Esophagus mucosa (tissue), 1 donor: ENCODE measurements around the gene KRT14. TPM values are rescaled to one million over a fixed set of nuclear protein-coding genes. Genes with fewer than 3 reads are reported as not detected.
"Not testable (repeated sequence)": the region's sequence is repeated elsewhere in the genome, so short reads cannot be mapped to it uniquely, and the experiment has no call there.

Experiments
- ATAC-seq: fragments of 200-7000 bp; cut with Tn5 transposase; one replicate; pipeline ENCODE4 v1.9.1; 2020
- total RNA-seq: library from RNA; stranded (reverse); gene quantifications from one replicate; pipeline ENCODE4 v1.2.4, GENCODE V29; 2023
- donor health status: DM: yes; HTN: yes; CAD: no.

Gene KRT14
- 5,105 TPM for total RNA-seq

DNA sequence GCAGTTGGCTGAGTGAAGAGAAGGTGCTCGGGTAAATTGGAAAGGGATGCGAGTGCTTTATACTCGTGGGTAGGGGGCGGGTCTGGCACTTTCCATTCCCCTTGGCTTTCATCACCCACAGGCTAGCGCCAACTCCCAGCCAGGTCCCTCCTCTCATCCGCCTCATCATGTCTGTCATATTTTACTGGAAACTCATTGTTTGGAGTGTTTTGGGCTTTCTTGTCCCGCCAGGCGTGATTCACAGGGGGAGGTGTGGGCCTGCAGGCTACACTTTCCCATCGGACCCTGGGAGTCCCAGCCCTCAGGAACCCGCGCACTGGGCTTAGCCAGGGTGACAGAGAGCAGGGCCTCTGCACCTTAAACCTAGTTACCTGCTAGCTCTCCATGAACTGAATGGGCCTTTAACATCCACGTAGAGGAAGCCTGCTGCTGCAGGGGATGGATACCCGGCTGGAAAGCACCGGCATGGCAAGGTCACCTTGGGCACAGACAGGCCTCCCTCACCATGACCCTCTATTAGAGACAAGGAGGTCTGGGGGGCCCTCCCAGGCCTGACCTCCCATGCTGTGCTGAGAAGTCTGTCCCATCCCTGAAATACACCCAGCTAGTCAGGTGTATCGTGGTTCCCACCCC lies at the start of gene KRT14:
Gene KRT14, minus strand, starts transcription at position 33 of the 633 bp plus-strand sequence. CDS start 61 bp downstream, outside the sequence.
- ATAC-seq, result peak; percentile 40

DNA sequence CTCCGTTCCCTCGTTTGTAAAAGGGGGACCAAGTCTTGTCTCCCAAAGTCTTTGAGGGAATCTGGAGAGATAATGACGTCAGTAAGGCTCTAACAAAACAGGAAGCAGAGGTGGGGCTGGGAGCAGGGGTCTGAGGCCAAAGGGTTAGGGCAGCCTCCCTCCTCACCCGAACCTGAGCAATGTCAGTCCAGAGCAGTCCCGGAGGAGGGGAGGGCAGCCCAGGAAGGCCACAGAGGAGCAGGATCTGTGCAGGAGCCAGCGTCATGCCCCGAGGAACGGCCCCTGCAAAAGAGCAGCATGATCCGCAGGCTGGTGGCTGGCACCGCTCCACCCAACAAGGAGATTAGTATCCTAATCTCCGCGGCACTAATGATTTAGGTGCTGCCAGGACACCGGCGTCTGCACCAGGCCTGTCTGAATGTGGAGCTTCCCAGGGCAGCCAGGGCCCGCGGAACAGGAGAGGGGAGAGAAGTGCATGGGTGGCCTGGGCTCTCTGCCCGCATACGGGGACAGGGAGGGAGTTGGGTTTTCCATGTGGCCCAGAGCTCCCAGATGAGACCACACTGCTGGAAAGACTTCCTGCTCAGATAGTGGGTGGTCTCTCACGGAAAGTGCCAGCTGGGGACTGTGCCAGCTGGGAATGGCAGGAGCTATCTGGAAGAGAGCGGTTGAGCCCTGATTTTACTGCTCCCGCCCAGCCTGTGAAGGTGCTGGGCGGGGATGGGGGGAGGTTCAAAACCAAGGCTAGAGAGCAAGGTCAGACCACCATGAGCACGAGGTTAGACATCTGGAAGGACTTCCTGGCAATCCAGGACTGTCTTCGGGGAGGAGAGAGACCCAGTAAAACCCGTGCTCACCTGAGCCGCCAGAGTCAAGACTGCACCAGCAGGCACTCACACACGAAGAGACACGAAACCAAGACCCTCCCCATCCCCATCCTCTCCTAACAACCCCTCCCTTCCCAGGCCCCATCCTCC lies 48.7 kb upstream of the KRT14 start:
- ATAC-seq, result peak; percentile 52

DNA sequence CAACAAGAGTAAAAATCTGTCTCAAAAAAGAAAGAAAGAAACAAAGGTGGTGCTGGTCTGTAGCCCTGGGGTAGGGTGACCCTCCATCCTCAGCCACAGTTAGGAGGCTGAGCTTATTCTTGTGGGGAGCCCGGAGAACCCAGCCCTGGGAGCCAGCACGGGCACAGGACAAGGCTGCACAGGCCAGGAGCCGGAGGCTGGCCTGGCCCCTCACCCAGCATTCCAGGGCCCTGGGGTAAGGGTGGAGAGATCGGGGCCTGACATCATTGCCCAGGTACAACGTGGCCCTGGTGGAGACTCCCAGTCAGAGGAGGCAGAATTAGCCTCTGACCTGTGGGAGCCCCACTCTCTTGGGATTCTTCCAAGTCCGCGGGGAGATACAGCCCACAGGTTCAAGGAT lies 47.9 kb upstream of the KRT14 start:
- ATAC-seq, result no peak

DNA sequence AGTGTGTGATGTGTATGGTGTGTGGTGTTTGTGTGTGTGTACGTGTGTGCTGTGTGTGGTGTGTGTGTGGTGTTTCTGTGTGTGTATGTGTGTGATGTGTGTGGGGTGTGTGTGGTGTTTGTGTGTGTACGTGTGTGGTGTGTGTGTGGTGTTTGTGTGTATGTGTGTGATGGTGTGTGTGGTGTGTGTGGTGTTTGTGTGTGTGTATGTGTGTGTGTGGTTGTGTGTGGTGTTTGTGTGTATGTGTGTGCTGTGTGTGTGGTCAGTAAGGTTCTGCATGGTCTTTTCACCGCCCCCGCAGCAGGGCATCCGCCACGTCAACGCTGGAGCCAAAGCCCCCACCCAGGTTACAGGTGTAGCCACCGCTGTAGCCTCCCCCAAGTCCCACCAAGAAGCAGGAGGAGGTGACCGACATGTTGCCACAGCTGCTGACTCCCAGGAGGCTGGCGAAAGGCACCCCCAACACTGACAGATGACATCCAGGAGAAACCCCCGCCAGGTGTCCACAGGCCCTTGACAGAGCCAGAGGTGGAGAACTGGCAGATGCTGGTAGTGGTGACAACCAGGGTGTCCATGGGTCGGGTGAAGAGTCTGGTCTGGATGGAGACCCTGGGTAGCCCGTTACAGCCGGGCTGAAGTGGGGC lies 47.0 kb upstream of the KRT14 start:
- no peak for ATAC-seq

GRCh38 chr17:41632482-41633105 lies 45.9 kb upstream of the KRT14 start:
- peak; percentile 4 for ATAC-seq

DNA sequence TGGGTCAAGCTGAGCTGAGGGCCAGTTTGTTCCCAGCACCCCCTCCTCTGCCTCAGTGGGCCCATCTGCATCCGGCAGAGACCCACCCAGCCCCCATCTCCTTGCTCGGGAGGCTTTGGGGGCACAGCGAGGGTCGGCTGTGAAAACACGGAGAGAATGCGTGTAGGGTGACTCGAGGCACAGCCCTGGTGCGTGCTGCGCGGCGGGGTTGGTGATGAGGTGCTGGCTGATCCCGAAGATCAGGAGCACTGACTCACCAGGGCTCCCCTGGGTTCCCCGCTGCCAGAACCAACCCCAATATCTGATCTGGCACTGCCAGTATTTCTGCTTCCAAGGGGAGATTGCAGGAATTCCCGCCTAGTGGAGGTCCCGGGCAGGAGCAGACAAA lies 45.2 kb upstream of the KRT14 start:
- ATAC-seq, result peak; percentile 73

- no peak for ATAC-seq
These were observed 44.6 kb upstream of the KRT14 start for GRCh38 chr17:41631025-41631897.

GRCh38 chr17:41629826-41630670 lies 43.4 kb upstream of the KRT14 start:
- no peak for ATAC-seq

GRCh38 chr17:41629316-41629715 lies 42.6 kb upstream of the KRT14 start:
- no peak for ATAC-seq

DNA sequence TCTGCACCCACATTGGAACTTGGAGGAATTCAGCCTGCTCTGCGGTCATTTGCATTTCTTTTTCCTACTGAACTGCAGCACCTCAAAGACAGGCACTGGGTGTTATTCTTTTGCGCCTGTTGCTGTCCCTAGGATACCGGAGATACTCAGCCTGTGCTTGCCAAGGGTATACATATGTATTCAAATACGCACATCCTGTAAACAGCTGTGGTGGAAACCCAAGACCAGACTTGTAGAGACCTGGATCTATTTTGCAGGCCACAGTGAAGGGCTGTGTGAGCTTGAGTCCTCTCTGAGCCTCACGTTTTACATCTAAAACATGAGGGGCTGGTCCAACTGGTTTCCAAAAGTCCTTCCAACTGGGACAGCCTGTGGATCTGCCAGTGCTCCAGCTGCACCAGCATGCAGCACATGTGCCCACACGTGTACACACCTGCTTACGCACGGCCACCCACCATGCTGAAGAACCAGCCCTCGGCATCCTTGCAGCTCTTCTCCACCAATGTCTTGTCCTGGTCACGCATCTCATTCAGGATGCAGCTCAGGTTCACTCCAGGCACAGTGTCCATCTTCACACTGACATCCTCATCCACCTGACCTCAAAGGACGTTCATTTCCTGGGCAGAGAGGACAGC lies 42.0 kb upstream of the KRT14 start:
- ATAC-seq, result peak; percentile 23

- ATAC-seq, result not testable (repeated sequence)
These were observed 41.3 kb upstream of the KRT14 start for GRCh38 chr17:41628073-41628370.

DNA sequence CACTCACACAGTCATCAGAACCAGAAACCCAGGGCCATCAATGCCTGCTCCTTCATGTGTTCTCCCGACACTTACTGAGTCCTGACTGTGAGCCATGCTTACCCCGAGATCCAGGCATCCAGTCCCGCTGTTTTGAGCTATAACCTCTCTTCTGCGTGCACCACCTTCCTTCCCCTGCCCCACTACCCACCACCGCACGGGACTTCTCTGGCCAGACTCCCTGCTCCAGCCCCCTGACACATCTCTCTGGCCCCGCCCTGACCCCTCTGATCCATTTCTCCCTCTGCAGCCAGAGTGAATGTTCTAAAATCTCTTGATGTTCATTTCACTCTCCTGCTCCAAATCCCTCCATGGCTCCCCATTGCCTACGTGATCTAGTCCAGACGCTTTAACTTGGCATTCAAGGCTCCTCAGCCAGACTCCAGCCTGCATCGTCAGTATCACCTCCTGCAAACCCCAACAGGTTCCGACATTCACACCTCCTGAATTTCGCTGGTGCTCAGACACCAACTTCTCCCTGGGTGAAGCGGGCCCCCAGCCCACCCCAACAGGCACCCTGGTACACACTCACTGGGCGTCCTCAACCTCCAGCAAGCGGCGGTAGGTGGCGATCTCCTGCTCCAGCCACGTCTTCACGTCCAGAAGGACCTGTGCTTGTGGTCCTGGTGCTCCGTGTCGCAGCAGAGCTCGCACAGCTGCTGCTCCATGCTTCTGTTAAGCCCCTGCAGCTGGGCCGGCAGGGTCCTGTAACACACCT lies 40.8 kb upstream of the KRT14 start:
- no peak for ATAC-seq

DNA sequence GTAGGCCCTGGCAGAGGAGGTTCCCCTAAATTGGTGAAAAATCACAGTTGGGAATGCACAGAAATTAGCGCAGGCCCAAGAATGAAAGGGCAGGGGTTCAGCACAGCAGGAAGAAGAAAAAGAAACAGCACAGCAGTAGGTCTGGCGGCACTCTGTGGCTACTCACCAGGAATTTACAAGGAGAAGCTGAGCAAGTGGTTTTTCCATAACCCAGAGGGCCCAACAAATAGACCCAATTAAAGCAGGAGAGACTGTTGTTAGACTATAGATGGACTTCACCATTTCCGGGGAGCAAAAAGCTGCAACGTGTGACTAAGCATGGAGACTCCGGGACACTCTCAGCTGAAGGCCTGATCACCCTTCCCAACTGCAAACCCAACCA lies 40.2 kb upstream of the KRT14 start:
- not testable (repeated sequence) for ATAC-seq

GRCh38 chr17:41626028-41626913 lies 39.6 kb upstream of the KRT14 start:
- ATAC-seq, result not testable (repeated sequence)

- peak; percentile 89 for ATAC-seq
These were observed 38.9 kb upstream of the KRT14 start for GRCh38 chr17:41625602-41626001.

DNA sequence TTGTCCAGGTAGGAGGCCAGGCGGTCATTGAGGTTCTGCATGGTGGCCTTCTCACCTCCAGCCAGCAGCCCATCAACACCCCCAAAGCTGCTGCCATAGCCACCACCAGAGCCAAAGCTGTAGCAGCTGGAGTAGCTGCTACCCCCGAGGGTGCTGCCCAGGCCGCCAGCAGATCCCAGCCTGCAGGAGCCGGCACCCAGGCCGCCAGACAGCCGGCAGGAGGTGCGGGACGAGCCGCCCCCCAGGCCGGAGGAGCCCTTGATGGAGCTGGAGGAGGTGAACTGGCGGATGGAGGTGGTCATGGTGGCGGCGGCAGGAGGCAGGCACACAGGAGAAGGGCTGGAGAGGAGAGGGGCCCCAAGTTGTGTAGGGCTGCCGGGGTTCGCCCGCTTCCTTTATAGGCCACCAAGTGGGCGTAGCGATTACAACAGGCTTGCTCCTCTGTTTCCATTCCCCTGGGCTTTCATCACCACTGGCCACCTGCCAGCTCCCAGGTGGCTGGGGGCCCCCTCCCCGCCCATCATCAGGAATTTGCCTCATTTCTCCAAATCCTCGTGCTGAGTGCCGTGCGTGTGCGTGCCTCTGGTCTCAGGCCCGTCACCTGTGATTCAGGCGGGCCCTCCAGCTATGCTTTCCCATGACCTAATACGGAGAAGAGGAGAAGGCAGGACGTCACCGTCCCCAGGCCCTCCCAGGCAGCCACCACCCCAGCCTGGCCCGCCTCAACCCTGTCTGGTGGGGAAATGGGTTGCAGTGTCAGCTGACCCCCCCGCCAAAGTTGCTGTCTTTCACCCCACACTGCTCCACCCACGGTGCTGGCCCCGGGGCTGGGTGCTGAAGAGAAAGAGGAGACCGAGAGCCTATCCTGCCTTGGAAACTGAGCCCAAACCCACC lies 37.8 kb upstream of the KRT14 start, which contains the start of gene KRT17:
Gene KRT17, minus strand, starts transcription at position 368 of the 894 bp plus-strand sequence. Its CDS starts 66 bp downstream, at position 302.
- peak; percentile 65 for ATAC-seq

- not testable (repeated sequence) for ATAC-seq
These were observed 36.6 kb upstream of the KRT14 start for GRCh38 chr17:41623184-41623861.
